NCI-H2196 (cell line): ENCODE measurements around the gene RBM8A.

ENCODE experiments used
- DNase-seq: peaks from one replicate; lab custom pipeline; 2025; ENCODE audit not compliant: unreplicated experiment; lab: John Stamatoyannopoulos, UW

RBM8A gene

DNA sequence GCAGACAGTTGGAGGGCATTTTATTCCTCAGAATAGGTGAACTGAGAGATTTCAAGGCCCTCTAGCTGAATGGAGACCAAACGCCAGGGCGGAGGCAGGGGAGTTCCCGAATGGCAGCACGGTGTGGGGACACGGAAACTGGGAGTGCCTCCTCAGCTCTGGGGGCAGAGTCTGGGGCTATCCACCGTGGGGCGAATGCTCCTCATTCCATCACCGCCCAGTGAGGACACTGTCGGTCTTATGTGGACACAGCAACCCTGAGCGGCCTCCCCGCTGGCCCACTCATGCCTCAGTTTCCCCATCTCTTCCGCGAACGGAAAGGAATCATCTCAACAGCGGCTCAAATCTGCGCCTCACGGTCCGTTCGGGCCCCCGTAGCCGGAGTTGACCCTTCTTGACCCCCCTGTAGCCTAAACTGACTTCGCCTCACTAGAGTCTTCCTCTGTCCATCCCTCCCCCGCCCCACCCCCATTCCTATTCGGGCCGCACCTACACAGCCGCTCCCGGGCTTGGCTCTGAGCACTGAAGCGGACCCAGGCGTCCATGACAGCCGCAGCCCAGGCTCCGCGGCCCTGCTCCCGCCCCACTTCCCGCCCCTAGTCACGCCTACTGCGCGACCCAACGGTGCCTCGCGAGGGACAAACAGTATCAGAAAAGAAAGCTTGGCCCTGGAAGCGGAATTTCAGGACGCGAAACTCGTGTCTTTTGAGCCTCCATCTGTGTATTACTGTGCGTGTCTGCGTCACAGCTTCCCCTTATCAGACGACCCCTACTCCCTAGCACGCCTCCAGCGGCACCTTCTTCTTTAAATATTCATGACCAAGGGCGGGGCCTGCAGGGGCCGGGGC, 8.9 kb downstream of the RBM8A start, which contains the start of gene PEX11B:
Gene PEX11B (minus strand): TSS at position 574 of the 848 bp plus-strand sequence. CDS start 29 bp downstream, at position 545.
- peak; percentile 91 for DNase-seq

DNA sequence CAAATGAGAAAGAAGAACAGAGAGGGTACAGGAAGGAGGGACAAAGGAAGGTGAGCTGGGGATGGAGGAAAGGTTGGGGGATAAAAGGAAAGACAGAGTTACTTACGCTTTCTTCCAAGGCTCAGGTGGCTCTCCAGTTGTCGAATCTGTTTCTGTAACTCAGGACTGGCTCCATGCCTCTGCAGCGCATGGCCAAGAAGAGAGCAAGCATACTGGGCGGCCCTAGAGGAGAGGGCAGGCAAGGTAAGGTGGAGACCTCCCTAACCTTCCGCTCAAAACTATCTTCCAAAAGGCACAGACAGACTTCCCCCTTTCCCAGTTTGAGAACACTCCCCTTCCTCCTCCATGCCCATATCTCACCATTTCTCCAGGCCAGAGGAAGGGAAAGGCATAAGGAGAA, 9.7 kb downstream of the RBM8A start:
- DNase-seq = no peak

DNA sequence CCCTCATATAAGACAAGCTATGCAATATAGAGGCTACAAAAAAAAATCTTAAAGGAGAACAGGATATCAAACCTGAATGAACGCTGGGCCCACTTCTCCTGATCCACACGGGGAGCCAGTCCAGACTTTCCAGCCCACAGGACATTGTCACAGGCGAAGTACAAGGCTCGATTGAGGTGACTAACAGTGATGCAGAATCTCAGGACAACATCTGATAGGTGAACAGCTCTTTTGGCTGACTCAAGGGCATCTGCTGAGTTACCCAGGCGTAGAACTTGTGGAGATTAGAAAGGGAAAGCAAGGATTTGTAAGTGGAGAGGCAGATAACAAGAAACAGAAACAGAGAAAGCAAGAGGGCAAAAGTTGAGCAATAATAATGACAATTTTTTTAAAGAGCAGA, 10.5 kb downstream of the RBM8A start:
- DNase-seq = no peak

DNA sequence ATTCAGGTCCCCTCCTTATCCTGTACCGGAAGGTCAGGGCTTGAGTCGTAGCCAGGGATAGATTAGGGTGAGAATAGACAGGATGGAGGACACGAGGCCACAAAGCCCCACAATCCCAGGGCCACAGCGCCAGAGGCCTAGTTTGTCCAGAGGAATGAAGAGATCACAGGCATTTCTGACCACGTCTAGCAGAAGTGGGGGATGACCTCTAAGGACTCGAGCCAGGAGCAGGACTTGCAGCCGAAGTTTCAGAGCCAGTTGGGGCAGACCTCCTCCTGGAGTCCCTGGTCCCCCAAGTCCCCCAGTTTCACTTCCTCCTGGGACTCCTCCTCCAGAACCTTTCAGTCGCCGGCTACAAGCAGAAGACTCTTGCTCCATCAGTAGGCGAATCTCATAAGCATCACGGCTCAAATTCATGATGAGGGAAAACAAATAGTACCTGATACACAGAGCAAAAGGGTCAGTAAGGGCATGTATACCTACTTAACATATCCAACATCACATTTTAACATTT, 15.1 kb downstream of the RBM8A start:
- no peak for DNase-seq

DNA sequence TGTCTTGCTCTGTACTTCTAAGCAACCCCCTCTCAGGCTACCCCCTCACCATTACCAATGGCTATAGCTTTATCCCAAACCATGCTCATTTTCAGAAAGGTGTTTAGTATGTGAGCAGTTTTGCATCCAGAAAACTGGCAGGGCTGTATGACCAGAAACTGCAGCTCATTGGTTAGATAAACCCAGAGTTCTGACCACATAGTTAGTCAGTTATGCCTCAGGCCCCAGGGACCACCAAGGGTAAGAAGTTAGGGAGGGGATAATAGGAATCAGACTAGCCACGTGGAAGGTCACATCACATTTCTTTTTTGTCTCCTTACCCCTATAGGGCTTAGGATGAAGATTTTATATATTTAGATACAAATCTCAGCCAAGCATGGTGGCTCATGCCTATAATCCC, 18.6 kb downstream of the RBM8A start:
- no peak for DNase-seq

DNA sequence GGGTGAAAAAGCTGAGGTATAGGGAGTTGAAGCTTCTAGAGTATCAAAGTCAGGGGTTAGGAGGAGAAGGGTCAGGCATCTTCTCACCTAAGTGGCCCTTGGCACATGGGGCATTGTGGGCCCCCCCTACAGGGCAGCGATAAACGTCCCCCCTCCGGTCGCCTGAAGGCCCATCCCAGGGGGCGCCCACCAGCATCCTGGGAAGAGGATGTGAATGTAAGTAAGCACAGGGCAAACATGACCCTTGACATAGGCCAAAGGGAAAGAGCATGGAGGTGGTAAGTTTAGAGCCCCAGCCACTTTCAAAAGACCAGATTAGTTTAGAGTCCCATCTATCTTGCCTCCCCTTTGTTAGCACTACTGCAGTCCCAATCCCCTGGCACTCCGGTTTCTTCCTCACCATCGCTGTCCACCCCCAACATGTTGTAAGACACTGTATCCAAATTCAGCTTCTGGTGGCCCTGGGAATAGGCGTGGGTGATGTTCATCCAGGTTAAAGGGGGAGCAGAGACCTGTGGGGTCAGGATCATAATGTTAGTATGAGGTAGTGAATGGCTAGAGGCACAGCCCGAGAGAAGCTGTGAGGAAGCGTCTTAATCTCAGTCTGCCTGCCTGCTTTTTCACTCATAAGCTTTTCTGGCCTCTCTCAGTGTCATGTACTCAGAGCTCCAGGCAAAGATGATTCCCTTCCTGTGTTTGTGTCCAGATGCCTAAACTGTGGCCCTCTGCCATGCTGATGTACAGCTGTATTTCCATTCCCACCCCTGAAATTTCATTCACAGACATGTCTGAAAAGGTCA, 20.1 kb downstream of the RBM8A start:
- no peak for DNase-seq

DNA sequence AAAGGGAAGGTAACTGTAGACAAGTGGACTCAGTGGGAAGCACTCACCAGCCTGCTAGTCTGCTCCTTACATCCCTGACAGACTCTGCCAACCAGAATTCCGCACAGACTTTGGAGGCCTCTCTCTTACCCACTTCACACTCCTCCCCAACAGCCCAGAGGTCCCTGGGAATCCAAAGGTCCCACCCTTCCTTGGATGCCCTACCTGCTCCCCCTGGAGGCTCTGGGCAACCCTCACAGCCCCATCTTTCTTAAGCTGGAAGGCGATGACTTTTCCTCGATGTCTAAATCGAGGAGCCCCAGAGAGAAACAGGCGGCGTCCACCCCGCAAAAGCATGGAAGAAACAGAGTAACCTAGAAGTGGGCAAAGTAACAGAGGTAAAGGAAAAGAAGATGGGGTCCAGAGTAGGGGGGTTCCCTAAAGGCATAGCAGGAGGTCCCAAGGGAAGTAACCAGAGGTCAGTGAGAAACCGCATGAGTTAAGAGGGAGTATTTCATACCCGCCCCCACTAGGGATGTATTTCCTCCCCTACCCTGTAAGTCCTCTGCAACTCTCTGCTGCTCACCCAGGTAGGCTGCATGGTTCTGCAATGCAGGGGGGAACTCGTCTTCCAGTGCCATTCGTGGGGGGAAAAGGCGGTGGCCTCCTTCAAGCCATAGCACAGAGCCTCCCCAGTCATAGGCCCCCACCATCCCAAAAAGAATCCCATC, 25.8 kb downstream of the RBM8A start:
- no peak for DNase-seq

DNA sequence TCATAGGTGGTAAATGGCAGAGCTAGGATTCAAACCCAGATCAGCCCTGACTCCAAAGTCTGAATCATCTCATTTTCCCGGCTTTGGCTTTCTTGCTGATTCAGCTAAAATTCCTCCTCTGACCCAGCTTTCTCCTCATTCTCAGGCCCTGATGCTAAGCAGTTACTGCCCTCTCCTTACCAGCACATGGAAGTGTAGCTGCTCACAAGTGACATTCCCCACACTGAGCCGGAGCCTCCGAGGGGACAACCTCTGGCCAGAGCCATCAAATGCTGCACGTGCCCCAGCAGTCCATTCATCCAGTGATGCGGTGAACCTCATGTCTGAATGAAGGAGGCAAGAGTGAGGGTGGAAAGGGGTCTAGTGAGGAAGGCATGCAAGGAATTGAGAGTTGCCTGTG, 28.5 kb downstream of the RBM8A start:
- no peak for DNase-seq

DNA sequence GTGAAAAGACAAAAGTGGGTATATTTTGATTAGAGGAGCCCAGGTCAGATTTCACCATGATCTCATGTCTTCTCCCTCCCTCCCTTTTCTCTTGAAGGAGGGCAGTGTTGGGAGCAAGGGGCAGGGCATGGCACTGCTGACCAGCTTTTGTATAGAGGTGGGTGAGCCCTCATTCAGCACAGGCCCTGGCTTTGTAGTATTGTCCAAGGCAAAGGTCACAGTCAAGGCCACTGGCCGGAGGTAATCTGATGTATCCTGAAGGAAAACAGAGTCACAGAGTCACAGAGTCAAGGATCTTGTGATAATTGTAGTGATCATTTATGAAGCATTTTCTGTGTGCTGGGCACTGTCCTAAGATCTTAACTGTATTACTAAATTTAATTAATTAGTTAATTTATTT, 29.3 kb downstream of the RBM8A start:
- no peak for DNase-seq

DNA sequence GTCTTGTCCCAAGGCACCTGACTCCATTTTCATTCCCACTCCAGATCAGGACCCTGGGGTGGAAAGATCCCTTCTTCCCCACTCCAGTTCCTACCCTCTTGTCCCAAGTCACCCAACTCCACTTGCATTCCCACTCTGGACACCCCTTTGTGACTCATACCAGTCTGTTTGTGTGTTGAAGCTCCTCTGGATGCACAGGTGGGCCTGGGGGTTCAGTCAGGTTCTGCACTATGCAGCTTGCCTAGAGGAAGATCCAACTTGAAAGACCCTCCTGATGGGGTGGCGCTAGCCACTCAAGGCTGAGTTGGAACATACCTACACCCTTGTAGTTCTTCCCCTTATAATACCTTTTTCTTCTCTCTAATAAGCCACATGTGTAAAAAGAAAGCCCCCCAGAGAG, 31.8 kb downstream of the RBM8A start:
- DNase-seq = no peak

DNA sequence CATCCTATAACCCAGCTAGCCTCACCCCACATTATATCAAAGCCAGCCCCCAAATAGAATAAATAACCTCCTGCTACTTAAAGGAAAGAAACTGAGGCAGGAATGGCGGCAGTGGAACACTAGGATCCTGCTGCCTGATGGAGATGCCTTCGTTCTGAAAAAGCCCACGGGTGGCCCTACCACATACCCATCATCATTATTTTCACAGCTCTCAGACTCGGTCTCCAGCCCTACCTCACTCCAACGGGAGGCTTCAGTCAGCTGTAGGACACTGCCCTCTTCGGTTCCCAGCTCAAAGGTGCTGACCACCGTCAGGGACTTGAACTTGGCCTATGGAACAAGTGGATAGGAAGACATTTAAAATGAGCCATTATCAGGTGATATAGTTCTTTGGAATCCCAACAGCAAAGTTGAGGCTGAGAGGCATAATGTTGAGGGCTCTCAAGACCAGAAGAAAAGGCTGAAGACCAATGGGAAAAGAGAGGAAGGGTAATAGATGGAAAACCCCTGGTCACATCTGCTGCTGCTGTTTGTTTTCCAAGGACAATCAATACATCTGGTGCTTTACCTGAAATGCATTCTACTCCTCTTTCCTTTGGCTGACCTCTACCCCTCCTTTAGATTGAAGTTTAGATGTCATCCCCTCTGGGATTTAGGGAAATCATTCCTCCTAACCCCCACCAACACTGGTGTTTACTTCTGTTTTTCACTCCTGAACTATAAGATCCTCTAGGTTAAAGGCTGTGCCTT, 33.8 kb downstream of the RBM8A start:
- no peak for DNase-seq

DNA sequence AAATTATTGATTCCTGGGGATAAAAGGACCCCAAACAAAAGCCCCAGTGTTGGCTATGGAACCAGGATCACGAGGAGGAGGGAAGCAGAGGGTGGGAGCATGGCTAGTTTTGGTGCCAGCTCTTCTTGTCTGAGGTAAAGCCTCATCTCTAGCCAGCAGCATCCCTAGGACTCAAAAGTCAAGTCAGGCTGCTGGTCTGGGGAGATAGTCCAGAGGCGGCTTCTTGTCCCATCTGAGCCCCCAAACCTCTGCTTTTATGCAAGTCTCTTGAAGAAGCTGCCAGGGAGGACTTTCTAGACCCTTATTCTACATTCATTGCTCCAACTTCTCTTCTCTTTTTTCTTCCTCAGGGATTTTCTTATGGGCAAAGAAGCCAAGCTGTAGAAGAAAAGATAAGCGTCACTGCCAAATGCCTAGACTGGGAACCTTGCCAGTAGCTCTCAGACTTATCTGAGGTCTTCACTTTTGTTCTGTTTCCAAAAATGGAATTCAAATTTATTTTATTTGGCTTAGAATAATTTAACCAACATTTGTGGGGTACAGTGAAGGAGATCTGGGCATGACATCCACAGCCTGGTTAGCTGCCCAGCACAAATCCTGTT, 34.7 kb downstream of the RBM8A start:
- peak; percentile 62 for DNase-seq

DNA sequence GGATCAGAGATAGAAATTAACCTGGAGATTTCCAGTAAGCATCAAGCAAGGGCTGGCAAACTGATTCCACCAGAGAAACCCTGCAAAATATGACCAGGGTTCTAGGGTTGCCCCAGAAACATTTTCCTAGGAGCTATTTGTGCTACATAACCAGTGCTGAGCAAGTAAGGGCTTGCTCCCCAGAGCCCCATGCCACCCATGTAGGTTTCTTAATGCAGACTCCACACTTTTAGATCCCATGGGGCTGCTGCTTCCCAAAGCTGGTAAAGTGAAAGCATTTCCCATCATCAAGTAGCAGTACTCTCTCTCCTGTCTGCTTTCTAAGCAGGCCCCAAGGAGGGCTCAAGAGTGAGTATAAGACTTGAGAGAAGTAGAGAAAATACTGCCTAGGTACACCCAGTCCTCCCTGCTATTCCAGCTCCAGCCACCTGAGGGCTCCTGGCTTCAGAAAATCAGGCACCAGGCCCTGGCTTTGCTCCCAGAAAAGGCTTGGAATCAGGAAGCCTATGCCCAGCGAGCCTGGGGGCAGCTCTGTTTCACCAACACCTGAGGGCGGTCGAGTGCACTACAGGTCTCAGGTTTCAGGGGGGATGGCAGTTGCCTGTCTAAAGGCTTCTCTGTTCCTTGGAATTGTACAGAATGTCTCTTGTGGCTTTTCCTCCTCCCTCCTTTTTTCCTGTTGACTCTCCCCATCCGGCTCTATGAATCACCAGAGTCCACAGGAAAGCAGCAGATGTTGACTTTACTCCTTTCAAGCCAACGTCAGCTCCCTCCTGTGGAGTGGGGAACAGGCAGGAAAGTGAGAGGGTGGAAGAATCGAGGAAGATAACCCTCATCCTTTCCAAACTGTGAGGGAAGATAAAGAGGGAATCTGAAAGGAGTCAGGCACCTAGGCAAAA, 35.4 kb downstream of the RBM8A start:
- peak; percentile 96 for DNase-seq

DNA sequence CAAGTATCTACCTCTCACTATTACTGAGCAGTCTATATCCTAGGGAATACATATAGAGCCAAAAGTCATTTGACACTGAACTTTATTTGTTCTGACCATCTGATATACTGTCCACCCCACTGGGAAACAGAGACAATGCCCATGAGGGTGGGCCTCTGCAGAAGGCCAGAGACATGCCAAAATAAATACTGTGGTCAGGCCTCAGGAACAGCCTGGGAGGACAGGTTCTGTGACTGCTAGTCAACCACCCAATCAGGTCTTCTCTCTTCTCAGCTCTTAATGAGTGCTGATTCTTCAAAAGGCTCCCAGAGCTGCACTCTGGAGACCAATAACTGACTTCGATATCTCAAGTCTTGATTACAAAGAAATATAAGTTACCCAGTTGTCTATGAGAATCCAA, 36.1 kb downstream of the RBM8A start:
- peak; percentile 73 for DNase-seq

DNA sequence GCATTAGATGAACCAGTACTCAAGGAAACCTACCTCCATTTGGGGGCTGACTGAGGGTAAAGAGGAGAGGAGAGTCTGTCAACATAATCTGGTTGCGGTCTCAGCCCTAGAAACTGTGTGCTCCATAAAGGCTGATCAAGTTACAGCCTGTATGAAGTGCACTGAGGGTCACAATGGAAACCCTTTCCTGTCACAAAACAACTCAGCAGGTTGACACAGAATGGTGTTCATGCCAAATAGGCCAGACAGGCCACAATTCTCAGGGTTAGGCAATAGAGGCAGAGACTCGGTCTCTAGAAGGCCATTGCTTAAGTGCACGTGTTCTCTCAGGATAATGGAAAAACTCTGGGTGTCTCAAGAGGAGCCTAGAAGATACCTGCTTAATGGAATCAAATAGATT, 37.6 kb downstream of the RBM8A start:
- DNase-seq = no peak

DNA sequence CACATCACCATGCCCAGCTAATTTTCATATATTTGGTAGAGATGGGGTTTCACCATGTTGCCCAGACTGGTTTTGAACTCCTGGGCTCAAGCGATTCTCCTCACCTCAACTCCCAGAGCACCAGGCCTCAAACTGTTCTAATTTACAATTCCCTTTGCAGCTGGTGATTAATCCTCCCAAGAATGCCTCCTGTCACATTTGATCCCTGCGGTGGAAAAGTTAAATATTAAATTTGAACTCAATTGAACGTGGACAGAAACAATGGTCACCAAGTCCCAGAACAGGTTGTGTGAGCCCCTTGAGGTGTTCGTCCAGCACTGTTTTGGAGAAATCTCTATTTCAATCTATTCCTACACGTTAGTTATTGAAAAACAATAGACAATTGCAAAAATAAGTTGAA, 39.7 kb downstream of the RBM8A start:
- DNase-seq = no peak

DNA sequence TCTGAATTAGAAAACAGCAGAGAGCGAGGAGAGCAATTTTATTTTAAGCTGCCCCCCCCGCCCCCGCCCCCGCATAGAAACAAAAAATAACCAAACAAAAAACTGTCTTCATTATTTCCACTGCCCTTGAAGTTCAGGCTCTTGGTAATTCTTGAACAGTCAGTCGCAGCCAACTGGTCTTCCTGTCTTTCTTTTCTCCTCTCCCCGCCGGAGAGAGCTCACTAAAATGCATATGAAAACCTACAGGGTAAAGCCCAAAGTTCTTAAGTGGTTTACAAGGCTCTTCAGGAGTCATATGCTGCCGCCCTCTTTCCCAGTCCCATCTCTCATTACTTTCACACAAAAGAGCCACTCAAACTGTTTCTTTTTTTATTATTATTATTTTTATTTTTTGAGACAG, 40.5 kb downstream of the RBM8A start:
- no peak for DNase-seq

DNA sequence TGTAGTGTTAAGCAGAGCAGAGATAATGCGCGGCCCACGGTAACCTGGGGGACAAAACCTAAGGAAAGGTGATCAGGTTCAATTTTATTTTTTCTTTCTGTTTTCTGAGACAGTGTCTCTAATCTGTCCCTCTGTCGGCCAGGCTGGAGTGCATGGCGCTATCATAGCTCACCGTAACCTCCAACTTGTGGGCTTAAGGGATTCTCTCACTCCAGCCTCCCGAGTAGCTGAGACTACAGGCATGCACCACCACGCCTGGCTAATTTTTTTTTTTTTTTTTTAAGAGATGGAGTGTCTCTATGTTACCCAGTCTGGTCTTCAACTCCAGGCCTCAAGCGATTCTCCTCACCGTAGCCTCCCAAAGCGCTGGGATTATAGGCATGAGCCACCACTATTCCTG, 40.9 kb downstream of the RBM8A start:
- no peak for DNase-seq

DNA sequence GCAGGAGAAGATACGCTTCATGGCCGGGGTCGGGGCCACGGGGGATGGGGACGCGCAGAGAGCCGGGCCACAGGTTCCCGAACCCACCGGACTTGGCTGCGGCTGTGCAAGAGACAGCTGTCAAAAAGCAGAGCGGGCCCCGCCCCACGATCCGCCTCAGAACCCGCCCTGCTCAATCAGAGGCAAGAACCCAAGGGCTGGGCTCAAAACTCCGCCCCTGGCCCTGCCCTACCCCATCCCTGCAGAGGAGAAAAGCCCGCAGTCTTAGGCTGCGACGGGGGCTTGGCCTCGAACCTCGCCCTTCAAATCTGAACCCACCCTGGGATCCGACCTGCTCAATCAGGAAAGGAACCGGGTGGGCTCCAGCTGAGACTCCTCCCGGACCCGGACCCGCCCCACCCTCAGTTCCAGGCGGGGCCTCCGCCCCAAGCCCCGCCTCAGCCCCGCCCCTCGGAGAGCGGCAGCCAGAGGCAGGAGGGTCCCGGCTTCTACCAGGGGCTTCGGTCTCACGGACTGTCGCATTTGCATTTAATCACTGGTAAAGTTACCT, 41.5 kb downstream of the RBM8A start, which contains the start of gene ANKRD35:
Gene ANKRD35 (minus strand): TSS at position 129 of the 550 bp plus-strand sequence. CDS start 108 bp downstream, at position 21.
- DNase-seq = peak; percentile 90
